ENCODE data around the gene CHST12. TPM values are rescaled to one million over a fixed set of nuclear protein-coding genes. Genes with fewer than 3 reads are reported as not detected.
"Not testable (repeated sequence)": the region's sequence is repeated elsewhere in the genome, so short reads cannot be mapped to it uniquely, and the experiment has no call there.

The CHST12 gene
- total and polyA plus RNA-seq, 4 donors: 14.7 to 30.9 (median 16.8) TPM

- TF ChIP-seq, protein P1, sequence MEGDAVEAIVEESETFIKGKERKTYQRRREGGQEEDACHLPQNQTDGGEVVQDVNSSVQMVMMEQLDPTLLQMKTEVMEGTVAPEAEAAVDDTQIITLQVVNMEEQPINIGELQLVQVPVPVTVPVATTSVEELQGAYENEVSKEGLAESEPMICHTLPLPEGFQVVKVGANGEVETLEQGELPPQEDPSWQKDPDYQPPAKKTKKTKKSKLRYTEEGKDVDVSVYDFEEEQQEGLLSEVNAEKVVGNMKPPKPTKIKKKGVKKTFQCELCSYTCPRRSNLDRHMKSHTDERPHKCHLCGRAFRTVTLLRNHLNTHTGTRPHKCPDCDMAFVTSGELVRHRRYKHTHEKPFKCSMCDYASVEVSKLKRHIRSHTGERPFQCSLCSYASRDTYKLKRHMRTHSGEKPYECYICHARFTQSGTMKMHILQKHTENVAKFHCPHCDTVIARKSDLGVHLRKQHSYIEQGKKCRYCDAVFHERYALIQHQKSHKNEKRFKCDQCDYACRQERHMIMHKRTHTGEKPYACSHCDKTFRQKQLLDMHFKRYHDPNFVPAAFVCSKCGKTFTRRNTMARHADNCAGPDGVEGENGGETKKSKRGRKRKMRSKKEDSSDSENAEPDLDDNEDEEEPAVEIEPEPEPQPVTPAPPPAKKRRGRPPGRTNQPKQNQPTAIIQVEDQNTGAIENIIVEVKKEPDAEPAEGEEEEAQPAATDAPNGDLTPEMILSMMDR (IDR thresholded peaks at IDR 0.05; ENCODE audit: control extremely low read depth, extremely low read depth): no peak
- Histone ChIP-seq H3K9ac (ENCODE audit: insufficient read depth in 1 of 2, low read length in 2 of 2) (no peak overlapping the region), H3K9me3 (ENCODE audit: control insufficient read depth in 4 of 4, insufficient read depth in 3 of 4, low read length in 3 of 4) (no peaks in the 10 kb centered on the region), H3K4me3 (no peak overlapping the region), H3K36me3 (ENCODE audit: control insufficient read depth in 4 of 4, insufficient read depth in 4 of 4, low read length in 4 of 4) (peaks cover 21 to 81% (median 51%) of the 10 kb centered on the region in 4 donors), H3K27ac (ENCODE audit: low read depth in 1 of 2, low read length in 1 of 2) (no peak overlapping the region), H3K27me3 (ENCODE audit: control insufficient read depth in 3 of 3, insufficient read depth in 3 of 3, low read length in 2 of 3) (no peaks in the 10 kb centered on the region), H3K4me1 (ENCODE audit: control insufficient read depth in 5 of 5, insufficient read depth in 5 of 5, low read length in 5 of 5) (no peaks in the 10 kb centered on the region)
- WGBS, 2 donors: 93% methylated on average over 26 of the region's 26 CpGs
- no peak for ATAC-seq (ENCODE audit: insufficient read depth, low FRiP score)
- DNase-seq: no peak
These were observed 28.3 kb upstream of the CHST12 start for GRCh38 chr7:2374830-2375728.

GRCh38 chr7:2376351-2377154 is 26.9 kb upstream of the CHST12 start:
- Histone ChIP-seq H3K9ac (ENCODE audit: insufficient read depth in 1 of 2, low read length in 2 of 2) (no peak overlapping the region), H3K9me3 (ENCODE audit: control insufficient read depth in 4 of 4, insufficient read depth in 3 of 4, low read length in 3 of 4) (no peaks in the 10 kb centered on the region), H3K4me1 (ENCODE audit: control insufficient read depth in 5 of 5, insufficient read depth in 5 of 5, low read length in 5 of 5) (no peaks in the 10 kb centered on the region), H3K36me3 (ENCODE audit: control insufficient read depth in 4 of 4, insufficient read depth in 4 of 4, low read length in 4 of 4) (peaks cover 15 to 87% (median 56%) of the 10 kb centered on the region in 4 donors), H3K27ac (ENCODE audit: low read depth in 1 of 2, low read length in 1 of 2) (no peak overlapping the region), H3K4me3 (no peak overlapping the region), H3K27me3 (ENCODE audit: control insufficient read depth in 3 of 3, insufficient read depth in 3 of 3, low read length in 2 of 3) (no peaks in the 10 kb centered on the region)
- 95 to 96% methylated on average over 27 of the region's 27 CpGs for WGBS, 2 donors
- no peak for ATAC-seq (ENCODE audit: insufficient read depth, low FRiP score)
- TF ChIP-seq, protein P1 (IDR thresholded peaks at IDR 0.05; ENCODE audit: control extremely low read depth, extremely low read depth): no peak
- DNase-seq: no peak

DNA sequence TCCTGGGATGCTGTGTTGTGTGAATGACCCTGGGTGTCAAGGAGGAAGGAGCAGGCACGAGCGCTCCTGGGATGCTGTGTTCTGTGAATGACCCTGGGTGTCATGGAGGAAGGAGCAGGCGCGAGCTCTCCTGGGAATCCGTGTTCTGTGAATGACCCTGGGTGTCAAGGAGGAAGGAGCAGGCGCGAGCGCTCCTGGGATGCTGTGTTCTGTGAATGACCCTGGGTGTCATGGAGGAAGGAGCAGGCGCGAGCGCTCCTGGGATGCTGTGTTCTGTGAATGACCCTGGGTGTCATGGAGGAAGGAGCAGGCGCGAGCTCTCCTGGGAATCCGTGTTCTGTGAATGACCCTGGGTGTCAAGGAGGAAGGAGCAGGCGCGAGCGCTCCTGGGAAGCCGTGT is 25.9 kb upstream of the CHST12 start:
- not testable (repeated sequence) for ATAC-seq (ENCODE audit: insufficient read depth, low FRiP score); H3K27ac ChIP-seq (ENCODE audit: low read depth in 1 of 2, low read length in 1 of 2); H3K4me3 ChIP-seq; H3K9me3 ChIP-seq (ENCODE audit: control insufficient read depth in 4 of 4, insufficient read depth in 3 of 4, low read length in 3 of 4); DNase-seq; H3K9ac ChIP-seq (ENCODE audit: insufficient read depth in 1 of 2, low read length in 2 of 2); H3K27me3 ChIP-seq (ENCODE audit: control insufficient read depth in 3 of 3, insufficient read depth in 3 of 3, low read length in 2 of 3); H3K4me1 ChIP-seq (ENCODE audit: control insufficient read depth in 5 of 5, insufficient read depth in 5 of 5, low read length in 5 of 5)
- H3K36me3 ChIP-seq (ENCODE audit: control insufficient read depth in 4 of 4, insufficient read depth in 4 of 4, low read length in 4 of 4): peaks cover 8 to 84% (median 50%) of the 10 kb centered on the region in 4 donors
- 89 to 99% methylated on average over 12 to 15 of the region's 18 CpGs for WGBS, 2 donors

DNA sequence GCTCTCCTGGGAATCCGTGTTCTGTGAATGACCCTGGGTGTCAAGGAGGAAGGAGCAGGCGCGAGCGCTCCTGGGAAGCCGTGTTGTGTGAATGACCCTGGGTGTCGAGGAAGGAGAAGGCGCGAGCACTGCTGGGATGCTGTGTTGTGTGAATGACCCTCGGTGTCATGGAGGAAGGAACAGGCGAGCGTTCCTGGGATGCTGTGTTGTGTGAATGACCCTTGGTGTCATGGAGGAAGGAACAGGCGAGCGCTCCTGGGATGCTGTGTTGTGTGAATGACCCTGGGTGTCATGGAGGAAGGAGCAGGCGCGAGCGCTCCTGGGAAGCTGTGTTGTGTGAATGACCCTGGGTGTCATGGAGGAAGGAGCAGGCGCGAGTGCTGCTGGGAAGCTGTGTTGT is 25.3 kb upstream of the CHST12 start:
- WGBS, 2 donors: 93 to 95% methylated on average over 14 to 16 of the region's 18 CpGs
- H3K9ac ChIP-seq (ENCODE audit: insufficient read depth in 1 of 2, low read length in 2 of 2); H3K27ac ChIP-seq (ENCODE audit: low read depth in 1 of 2, low read length in 1 of 2); H3K27me3 ChIP-seq (ENCODE audit: control insufficient read depth in 3 of 3, insufficient read depth in 3 of 3, low read length in 2 of 3); H3K4me3 ChIP-seq; DNase-seq; ATAC-seq (ENCODE audit: insufficient read depth, low FRiP score); H3K4me1 ChIP-seq (ENCODE audit: control insufficient read depth in 5 of 5, insufficient read depth in 5 of 5, low read length in 5 of 5); H3K9me3 ChIP-seq (ENCODE audit: control insufficient read depth in 4 of 4, insufficient read depth in 3 of 4, low read length in 3 of 4): not testable (repeated sequence)
- peaks cover 8 to 79% (median 45%) of the 10 kb centered on the region in 4 donors for H3K36me3 ChIP-seq (ENCODE audit: control insufficient read depth in 4 of 4, insufficient read depth in 4 of 4, low read length in 4 of 4)
